GM21619 (cell line): ENCODE measurements around the gene NPBWR2.
A peak's percentile ranks its signal among the peaks of the same experiment; 100 is the strongest.

ENCODE experiments used
- ATAC-seq: cut with Tn5 transposase; IDR thresholded peaks from one replicate; pipeline ENCODE4 v1.9.1; 2021; ENCODE audit not compliant: unreplicated experiment

The NPBWR2 gene

DNA sequence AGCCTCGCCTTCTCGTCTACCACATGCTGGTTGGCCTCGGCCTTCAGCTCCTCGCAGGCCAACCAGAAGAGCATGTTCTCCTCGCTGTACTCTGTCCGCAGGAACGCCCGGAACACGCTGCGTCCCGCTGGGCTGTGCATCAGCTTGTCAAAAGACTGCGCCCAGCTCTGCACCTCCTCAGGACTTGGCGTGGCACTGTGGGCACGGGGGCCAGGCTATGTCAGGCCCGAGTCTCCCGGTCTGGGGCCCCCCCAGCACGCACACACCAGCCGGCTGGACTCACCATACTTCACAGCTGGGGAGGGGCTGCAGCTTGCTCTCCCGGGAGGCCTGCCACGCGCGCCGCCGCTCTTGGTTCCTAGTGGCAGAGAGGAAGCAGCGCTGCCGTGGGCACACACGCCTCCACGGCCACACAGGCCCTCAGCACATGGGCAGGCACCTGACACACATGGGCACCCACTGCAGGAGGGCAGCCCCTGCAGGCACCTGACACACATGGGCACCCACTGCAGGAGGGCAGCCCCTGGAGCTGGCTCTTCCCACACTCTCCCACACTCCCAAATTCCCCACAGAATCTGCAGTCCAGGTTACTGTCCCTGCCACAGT, 33.1 kb downstream of the NPBWR2 start:
- ATAC-seq, result no peak

DNA sequence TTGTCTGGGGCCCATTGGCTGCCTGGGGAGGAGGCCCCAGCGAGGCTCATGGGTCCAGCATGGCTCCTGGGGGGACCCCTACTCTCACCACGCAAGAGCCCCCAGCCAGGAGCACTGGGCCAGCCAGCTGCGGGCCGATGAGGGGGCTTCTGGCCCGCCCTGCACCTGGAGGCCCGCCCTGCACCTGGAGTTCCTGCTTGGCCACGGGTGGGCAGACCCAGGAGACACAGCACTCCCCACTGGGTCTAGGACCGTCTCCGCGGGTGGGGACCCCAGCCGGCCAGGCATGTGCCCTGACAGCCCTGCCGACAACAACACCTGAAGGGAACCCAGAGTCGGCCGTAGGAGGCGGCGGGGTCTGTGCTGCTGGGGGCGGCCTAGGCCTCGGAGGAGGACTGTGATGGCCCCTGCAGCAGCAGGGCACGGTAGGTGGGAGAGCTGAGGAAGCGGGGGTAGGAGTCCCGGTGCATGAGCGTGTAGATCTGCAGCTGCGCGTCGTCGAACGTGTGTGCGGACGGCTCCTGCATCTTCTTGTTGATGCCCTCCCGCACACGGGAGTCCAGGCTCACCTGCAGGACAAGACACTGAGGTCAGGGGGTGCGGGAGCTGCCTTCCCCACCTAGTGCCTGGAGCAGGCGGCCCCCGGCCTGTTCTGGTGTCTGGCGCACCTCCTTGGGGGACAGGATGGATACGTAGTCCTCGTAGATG, 33.7 kb downstream of the NPBWR2 start:
- no peak for ATAC-seq

GRCh38 chr20:64072498-64073063, 34.8 kb downstream of the NPBWR2 start:
- ATAC-seq, result no peak

DNA sequence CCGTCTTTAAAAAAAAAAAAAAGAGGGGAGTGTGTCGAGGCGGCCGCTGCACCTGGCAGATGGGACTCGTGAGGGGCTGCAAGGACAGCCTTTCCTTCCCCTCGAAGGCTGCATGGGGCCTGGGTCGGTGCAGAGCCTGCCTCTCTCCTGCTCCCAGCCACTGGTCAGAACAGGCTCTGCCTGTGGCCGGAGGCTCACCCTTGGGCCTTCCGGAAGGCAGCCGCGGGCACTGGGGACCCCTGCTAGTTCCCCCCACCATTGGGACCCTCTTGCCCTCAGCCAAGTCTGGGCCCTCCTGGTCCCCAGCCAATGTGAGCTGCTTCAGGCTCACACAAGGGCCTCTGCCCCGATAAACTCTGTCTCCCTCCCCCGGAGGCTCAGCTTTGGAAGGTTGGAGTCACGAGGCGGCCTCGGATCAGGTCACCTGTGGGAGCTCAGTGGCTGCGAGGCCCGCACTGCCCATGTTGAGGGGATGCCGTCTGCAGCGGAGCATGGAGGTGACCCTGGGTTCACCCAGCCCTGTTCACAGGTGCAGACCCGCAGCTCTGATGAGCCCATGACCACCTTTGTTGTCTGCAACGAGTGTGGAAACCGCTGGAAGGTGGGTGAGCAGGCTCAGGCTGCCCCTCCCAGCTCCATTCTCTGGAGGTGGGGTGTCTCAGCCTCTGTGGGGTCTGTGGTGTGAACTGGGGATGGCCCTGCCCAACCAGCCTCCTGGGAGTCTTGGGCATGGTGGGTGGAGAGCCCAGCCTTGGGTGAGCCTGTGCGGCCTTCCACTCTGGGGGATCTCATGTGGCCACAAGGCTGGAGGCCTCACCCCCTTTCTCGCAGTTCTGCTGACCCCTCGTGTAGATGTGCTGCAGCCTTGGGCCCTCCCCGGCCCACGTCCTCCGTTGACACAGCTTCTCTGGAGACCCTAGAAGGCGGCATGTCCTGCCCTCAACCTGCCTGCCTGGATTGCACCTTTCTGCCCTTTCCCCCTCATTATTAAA, 35.7 kb downstream of the NPBWR2 start:
- ATAC-seq, result no peak

DNA sequence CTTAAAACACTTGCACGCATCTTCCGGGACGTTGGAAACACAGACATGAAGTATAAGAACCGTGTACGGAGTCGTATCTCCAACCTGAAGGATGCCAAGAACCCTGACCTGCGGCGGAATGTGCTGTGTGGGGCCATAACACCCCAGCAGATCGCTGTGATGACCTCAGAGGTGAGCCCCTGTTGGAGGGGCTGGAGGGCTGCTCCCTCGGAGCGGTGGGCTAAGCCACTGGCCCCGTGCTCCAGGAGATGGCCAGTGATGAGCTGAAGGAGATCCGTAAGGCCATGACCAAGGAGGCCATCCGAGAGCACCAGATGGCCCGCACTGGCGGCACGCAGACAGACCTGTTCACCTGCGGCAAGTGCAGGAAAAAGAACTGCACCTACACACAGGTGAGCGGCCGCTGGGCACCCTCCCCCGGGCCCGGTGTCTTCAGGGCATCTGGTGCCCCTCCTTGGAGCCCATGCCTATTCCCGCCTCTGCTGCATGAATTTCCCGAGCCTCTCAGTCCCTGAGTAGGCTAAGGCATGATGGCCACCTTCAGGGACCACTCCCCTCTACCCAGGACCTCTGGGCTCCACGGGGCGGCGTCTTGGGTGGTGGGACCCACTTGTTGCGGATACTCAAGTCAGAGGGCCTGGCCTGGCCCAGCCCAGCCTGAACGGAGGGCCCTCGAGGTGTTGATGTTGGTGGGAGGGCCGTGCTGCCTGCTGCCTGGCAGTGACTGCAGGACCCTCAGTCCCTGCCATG, 36.9 kb downstream of the NPBWR2 start:
- ATAC-seq, result no peak

GRCh38 chr20:64069614-64070243, 37.6 kb downstream of the NPBWR2 start:
- no peak for ATAC-seq

- no peak for ATAC-seq
These were observed 38.2 kb downstream of the NPBWR2 start for GRCh38 chr20:64069209-64069613.

DNA sequence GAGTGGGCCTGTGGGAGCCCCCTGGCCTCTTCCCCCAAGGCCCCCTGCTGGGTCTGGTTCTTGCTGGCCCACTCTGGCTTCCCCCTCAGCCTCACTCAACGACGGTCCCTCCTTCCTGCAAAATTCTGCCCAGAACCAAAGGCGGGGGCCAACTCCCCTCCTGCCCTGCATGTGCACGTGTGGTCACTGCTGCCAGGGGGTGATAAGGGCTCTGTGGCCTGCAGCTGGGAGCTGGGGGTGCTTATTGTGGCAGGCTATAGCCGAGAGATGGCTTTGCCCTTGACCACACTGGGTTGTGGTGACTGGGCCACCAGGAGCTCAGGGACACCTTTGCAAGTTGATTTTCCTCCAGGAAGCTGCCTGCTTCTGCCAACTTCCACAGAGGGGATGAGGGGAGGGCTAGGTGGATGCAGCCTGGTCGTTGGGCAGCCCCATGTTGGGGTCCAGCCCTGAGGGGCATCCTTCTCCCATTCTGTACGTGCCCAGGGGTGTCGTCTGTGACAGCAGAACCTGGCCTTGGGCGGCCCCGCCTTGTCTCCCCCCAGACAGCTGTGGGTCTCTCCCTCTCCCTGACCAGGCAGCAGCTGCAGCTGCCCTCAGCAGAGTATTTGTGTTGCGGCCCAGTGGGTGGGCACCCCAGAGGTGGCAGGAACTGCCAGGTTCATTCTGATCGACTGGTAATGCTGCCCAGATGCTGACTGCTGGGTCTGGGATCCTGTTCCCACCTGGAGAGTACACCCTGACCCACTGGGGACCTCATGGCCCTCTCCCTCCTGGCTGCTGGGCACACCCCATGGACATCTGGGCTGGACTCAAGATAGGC, 38.8 kb downstream of the NPBWR2 start:
- ATAC-seq, result no peak

GRCh38 chr20:64067733-64068307, 39.5 kb downstream of the NPBWR2 start:
- no peak for ATAC-seq

DNA sequence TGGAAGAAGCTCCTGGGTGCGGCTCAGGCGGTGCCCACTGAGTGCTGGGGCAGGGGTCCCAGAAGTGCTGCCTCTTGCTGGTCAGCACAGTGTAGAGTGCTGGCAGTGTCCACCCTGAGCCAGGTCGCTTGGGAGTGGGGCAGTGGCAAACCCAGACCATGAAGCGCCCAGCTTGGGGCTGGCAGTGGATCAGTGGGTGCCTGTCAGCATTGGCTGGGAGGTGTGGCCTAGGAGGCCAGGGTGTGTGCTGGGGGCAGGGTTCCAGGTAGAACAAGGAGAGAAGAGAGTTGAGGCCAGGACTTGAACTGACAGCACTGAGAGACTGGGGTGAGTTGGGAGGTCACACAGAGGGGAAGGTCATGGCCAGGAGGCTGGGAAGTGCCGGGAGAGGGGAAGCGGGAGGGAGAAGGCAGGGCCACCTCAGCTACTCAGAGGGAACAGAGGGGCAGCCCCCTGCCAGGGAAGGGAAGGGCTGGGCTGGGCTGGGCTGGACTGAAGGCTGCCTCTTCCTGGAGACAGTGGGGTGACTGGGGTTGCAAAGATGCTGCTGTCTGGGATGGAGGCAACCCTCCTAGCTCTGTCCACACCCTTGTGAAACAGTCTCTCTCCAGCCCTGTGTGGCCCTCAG, 40.2 kb downstream of the NPBWR2 start:
- no peak for ATAC-seq

DNA sequence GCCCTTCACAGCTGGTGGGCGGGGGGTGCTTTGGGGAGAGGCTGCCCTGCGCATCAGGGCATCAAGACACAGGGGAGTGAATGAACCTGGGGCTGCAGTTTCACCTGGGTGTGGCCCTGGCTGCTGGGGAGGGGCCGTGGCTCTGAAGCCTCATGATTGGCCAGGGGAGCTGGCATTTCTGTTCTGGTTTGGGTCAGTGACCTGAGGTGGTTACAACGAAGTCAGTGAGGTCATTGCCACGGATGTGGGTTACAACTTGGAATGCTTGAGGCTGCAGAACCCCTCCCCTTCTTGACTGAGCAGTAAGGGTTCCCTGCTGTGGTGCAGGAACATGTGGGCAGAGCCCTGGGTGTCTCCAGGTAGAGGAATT, 41.4 kb downstream of the NPBWR2 start:
- ATAC-seq, result no peak

- ATAC-seq, result no peak
These were observed 42.0 kb downstream of the NPBWR2 start for GRCh38 chr20:64065062-64065973.

GRCh38 chr20:64064145-64064698, 43.1 kb downstream of the NPBWR2 start:
- no peak for ATAC-seq

- no peak for ATAC-seq
These were observed 43.8 kb downstream of the NPBWR2 start for GRCh38 chr20:64063389-64064144.

DNA sequence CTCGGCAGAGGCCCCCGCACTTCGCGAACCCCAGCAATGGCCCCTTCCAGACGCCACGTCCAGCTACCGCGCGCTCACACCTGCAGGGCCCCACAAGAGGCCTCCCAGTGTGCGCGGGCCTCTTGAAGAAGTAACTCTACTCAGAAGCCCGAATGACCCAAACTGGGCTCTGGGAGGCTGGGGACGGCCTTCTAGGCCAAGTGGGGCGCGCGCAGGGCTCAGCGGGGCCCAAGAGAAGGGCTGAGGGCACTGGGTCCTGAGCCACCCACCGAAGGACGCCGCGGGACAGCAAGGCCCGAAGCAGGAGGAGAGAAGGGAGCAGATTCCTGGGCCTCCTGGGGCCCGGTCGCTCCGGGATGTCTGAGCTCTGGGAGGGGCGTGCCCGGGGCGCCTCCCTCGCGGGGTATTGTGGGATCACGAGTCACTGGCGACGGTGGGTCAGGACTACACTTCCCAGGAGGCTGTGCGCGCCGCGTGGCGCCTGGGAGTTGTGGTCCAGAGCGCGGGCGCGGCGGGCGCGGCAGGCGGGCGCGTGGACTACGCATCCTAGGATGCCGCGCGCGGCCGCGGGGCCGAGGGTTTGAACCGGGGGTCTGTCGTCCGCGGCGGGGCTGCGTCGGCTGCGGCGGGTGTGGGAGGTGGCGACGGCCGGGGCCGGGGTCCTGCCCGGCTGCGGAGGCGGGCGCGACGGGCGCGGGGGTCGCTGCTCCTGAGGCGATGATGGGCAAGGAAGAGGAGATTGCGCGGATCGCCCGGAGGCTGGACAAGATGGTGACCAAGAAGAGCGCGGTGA, 44.6 kb downstream of the NPBWR2 start, which contains the start of gene TCEA2:
TCEA2 (plus strand) TSS at position 603 of the 793 bp plus-strand sequence; CDS start at position 718, 115 bp downstream.
- peak; percentile 82 for ATAC-seq

DNA sequence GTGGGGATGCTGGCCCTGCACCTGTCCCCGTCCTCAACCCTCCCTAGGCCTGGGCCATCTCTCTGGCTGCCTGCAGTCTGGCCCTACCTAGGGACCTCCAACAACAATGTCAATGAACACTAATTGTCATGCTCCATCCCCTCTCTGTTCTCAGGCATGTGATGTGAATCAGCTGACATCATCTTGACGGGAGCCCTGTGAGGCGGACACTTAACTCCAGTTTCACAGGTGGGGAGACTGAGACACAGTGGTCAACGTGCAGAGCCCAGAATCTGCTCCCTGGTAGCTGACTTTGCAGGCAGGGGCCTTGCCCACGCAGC, 45.1 kb downstream of the NPBWR2 start:
- no peak for ATAC-seq
